Stimulated activated CD8-positive, alpha-beta memory T cell treated with anti-CD3 and anti-CD28 coated beads, Interleukin-2, amount 100 ng/mL, for 1 hour (primary cell): ENCODE measurements around the gene WDFY3.

Experiments used
- DNase-seq, 2 donors: peaks; one replicate each; pipeline ENCODE4 v3.0.0-alpha.2; 2020; ENCODE audit warnings: low read depth in 2 of 2

WDFY3 gene

GRCh38 chr4:84907145-84907544 is 59.3 kb downstream of the WDFY3 start:
- DNase-seq = no peak

GRCh38 chr4:84905646-84906045 is 60.8 kb downstream of the WDFY3 start:
- no peak for DNase-seq

GRCh38 chr4:84901740-84902281 is 64.7 kb downstream of the WDFY3 start:
- DNase-seq = no peak

- DNase-seq = no peak
Measured at GRCh38 chr4:84901173-84901572, 65.3 kb downstream of the WDFY3 start.

GRCh38 chr4:84899616-84900015 is 66.9 kb downstream of the WDFY3 start:
- no peak for DNase-seq

- no peak for DNase-seq
Measured at GRCh38 chr4:84897516-84897915, 69.0 kb downstream of the WDFY3 start.

- DNase-seq = no peak
Measured at GRCh38 chr4:84895283-84895682, 71.2 kb downstream of the WDFY3 start.

GRCh38 chr4:84894621-84895020 is 71.9 kb downstream of the WDFY3 start:
- no peak for DNase-seq

- DNase-seq = no peak
Measured at GRCh38 chr4:84892950-84893349, 73.5 kb downstream of the WDFY3 start.

- DNase-seq = no peak
Measured at GRCh38 chr4:84887824-84888223, 78.7 kb downstream of the WDFY3 start.

GRCh38 chr4:84879651-84880200 is 86.8 kb downstream of the WDFY3 start:
- no peak for DNase-seq

- no peak for DNase-seq
Measured at GRCh38 chr4:84878546-84878945, 87.9 kb downstream of the WDFY3 start.

GRCh38 chr4:84878090-84878489 is 88.4 kb downstream of the WDFY3 start:
- DNase-seq = no peak

- no peak for DNase-seq
Measured at GRCh38 chr4:84877051-84877833, 89.2 kb downstream of the WDFY3 start.

GRCh38 chr4:84875636-84876371 is 90.7 kb downstream of the WDFY3 start:
- no peak for DNase-seq

GRCh38 chr4:84874619-84875018 is 91.9 kb downstream of the WDFY3 start:
- no peak for DNase-seq

- DNase-seq = no peak
Measured at GRCh38 chr4:84870398-84871163, 95.9 kb downstream of the WDFY3 start.

GRCh38 chr4:84866295-84866694 is 100.2 kb downstream of the WDFY3 start:
- no peak for DNase-seq

- no peak for DNase-seq
Measured at GRCh38 chr4:84865600-84865999, 100.9 kb downstream of the WDFY3 start.

- no peak for DNase-seq
Measured at GRCh38 chr4:84862064-84862463, 104.4 kb downstream of the WDFY3 start.

- no peak for DNase-seq
Measured at GRCh38 chr4:84857296-84857695, 109.2 kb downstream of the WDFY3 start.

- DNase-seq = no peak
Measured at GRCh38 chr4:84856468-84857049, 109.9 kb downstream of the WDFY3 start.
